Measurements from ENCODE around the gene SLC35F3.
"Not testable (repeated sequence)": the region's sequence is repeated elsewhere in the genome, so short reads cannot be mapped to it uniquely, and the experiment has no call there.

DNA sequence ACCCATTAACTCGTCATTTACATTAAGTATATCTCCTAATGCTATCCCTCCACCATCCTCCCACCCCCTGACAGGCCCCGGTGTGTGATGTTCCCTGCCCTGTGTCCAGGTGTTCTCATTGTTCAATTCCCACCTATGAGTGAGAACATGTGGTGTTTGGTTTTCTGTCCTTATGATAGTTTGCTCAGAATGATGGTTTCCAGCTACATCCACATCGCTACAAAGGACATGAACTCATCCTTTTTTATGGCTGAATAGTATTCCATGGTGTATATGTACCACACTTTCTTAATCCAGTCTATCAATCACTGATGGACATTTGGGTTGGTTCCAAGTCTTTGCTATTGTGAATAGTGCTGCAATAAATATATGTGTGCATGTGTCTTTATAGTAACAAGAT, 217.2 kb downstream of the SLC35F3 start:
- TF ChIP-seq CREB1 (CRISPR knock-in tag; IDR thresholded peaks at IDR 0.05; ENCODE audit: low read depth); CTCF (conservative IDR thresholded peaks at IDR 0.05; ENCODE audit: low read depth in 2 of 2); EZH2 (IDR thresholded peaks at IDR 0.05; ENCODE audit: low read depth, unreplicated experiment): not testable (repeated sequence)
